GM21529 (cell line): ENCODE data around the gene CREBBP.

Source experiments
- ATAC-seq: cut with Tn5 transposase; IDR thresholded peaks from one replicate; pipeline ENCODE4 v1.9.1; 2021; ENCODE audit not compliant: unreplicated experiment

Gene CREBBP

DNA sequence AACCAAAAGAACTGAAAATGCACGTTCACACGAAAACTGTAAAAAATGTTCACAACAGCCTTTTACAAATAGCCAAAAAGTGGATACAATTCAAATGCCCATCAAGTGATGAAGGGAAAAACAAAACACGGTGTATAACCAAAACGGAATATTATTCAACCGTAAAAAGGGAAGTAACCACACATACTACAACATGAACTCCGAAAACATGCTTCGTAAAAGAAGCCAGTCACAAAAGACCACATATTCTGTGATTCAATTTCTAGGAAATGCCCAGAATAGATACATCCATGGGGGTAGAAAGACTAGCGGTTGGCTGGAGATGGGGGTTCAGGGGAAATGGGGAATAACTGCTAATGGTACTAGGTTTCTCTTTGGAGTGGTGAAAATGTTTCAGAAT is 81.7 kb downstream of the CREBBP start:
- no peak for ATAC-seq

DNA sequence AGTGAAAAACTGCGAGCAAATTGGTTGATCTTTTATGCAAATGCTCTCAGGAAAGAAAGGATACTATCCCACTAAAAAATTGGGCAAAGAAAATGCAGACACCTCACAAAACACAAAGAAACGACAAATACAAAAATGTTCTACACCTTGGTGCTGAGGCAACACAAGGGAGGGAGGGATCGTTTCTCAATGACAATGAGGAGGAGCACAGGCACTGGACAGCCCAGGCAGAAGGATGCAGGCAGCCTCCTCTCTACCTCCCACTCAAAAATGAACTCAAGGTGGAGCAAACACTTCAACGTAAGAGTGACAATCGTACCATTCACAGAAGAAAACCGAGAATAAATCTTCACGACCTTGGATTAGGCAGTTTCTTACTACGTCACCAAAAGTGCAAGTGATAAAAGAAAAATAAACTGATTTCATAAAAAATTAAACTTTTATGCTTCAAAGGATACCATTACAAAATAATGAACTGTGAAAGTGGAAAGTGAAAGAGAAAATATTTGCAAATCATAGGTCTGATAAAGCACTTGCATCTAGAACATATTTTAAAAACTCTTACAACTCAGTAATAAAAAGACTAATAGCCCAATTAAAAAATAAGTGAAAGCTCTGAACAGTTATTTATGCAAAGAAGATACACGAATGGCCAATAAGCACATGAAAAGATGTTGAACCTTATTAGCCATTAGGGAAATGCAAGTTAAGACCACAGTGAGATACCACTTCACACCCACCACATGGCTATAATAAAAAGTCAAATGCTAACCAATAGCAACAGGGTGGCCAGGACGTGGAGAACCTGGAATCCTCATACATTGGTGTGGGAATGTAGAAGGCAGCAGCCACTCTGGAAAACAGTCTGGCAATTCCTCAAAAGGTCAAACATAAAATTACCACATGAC is 82.4 kb downstream of the CREBBP start:
- no peak for ATAC-seq

DNA sequence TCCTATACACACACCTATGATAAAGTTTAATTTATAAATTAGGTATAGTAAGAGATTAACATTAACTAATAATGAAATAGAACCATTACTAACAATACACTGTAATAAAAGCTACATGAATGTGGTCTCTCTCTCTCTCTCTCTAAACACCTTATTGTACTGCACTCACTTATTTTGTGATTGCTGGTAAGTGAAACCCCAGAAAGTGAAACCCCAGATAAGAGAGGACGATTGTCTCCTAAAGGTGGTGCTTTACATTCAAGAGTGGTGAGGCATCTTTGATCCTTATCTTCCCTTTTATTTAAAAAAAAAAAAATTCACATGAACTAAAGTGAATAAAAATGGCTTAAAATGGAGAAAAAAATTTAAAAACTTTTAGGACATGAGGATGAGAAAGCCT is 83.0 kb downstream of the CREBBP start:
- ATAC-seq: no peak

DNA sequence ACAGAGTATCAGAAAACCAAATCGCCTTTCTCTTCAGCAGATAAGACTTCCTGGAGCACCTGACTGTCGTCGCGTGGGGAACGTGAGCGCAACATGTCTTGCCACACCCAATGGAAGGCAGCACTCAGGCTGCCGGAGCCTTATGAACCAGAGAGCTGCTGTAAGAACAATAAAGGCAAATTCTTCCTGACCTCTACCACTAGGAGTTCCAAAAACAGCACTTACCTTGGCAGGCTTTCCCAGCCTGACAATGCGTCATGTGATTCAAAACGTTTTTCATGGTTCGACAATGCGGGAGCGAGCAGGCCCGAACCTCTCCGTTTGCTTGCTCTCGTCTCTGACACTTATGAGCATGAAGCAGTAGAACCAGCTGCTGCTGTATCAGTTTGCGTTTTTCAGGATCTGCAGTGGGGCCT is 87.3 kb downstream of the CREBBP start:
- ATAC-seq: no peak

DNA sequence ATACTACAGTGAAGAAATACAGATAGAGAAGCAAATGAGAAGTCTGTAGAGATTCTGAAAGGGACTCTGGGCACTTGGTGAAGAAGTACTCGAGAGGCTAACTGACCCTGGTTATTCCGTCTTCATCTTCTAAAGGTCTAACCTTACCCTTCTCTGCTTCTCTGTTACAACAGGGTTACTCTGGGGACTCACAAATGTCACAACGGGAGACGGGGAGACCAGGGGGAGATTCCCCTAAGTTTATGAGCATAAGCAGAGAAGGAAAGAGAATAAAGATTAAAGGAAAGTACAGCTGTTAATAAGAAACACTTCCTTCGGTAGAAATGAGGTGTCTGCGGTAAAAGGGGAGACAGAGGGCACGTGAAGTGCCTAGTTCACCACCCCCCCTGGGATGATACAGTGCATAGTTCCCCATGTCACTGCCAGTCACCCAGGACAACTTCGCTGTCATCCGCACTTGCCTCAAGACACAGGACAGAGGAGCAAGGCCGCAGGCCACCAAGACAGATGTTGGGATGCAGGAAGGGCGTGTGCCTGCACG is 88.0 kb downstream of the CREBBP start:
- ATAC-seq: no peak

DNA sequence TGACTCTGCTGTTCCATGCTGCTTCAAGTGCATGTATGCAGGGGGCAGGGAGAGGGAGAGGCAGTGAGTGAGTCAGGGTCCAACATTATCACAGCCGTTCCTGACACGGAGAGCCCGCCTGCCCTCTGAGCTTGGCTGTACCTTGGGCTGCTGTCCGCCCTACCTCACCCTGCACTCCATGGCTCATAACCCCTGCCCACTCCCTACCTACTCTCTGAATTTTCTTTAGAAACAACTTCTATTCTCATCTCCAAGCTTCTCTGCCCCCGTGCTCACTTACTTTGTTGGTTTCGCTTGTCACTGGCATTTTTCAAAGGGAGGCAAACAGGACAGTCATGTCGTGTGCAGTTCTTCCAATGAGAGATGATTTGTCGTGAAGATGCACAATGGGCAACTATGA is 88.8 kb downstream of the CREBBP start:
- no peak for ATAC-seq

DNA sequence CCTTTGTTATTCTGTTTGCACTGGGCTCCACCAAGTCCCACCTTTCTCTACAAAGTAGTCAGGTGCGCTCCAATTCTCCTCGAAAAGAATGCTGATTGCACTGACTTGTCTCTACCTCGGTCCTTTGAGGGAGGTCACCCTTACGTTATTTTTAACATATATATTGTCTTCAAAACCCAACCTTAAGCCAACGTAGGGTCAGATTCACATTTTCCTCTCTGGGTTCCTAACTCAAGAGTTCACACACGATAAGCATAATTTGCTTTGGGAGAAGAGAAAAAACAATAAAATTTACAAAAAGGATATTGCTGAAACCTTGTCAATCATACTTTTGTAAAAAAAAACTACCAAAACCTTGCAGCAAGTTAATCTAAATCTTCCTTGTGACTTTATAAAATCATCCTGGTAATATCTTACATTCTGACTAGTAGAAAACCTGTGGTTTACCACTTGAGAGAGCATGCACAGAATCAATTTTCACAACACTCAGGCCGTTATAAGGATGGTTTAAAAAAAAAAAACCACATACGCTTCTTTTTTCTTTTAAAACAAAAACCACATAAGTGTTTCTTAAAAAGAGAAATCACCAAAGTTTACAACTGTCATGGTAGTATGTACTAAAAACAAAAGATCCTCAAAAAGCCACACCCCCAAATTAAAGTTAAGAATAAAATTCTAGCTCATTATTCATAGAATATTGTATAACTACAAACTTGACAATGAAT is 91.0 kb downstream of the CREBBP start:
- peak; percentile 62 for ATAC-seq

DNA sequence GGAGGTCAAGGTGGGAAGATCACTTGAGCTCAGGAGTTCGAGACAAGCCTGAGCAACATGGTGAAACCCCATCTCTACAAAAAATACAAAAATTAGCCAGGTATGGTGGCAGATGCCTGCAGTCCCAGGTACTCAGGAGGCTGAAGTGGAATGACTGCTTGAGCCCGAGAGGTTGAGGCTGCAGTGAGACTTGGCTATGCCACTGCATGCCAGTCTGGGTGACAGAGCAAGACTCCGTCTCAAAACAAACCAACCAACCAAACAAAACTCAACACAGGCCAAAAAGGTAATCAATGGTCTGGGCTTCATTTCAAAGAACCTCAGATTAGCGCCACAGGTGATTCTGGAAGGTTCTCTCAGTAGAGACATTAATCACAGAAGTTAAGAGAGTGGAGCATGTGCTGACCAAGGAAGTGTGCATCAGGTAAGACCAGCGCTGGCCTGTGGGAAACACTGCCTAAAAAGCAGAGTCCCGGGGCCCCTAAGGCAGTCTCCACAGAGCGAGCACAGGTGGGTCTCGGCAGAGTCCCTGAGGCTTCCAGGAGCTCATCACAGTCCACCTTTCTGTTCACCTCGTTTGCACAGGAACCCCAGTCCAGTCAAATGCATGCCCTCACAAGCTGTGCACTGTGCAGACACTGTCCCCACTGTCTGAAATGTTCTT is 91.7 kb downstream of the CREBBP start:
- ATAC-seq: no peak

DNA sequence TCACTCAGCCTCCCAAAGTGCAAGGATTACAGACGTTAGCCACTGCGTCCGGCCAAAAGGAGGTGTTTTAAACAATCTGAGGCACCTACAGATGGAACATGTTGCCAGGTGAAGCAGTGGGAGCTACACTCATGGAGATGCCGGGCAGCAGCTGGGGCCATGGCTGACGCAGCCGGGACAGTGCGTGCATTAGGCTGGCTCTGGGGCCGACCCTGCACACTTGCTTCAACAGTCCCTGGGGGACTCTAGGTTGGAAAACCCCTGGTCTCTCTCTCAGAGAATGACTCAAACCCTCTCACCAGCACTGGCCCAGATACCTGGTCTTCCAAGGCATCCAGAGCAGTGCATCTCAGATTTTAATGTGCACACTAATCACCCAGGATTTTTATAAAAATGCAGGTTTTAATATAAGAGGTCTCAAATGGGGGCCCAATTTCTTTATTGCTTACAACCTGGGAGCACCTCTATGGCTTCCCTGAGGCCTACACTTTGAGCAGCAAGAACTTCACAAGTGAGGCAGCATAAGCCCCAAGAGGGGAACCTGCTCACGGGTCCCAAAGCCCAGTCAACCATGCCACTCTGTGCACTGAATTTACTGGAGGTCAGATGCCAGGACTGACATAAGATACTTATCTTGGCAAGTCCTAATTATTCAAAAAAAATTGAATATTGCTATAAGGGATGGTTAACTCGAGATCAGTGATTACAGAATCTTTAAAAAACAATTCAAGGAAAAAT is 92.4 kb downstream of the CREBBP start:
- ATAC-seq: peak; percentile 83

DNA sequence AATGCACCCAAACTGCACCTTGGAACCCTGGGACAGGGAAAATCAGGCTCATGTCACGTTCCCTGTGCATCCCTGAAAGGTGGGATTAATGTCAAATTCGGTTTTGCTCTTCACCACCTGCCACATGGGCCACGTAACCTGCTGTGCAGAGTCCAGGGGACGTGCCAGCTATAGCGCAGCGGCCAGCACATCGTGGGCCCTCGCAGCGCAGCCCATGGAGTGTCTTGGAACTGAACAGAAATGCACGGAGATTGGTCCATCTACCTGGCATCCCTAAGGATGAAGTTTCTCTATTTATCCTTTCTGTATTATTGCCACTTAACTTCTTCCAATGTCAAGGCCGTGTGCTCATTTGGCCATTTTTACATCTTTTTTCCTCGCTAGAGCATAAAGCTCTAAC is 95.1 kb downstream of the CREBBP start:
- no peak for ATAC-seq

DNA sequence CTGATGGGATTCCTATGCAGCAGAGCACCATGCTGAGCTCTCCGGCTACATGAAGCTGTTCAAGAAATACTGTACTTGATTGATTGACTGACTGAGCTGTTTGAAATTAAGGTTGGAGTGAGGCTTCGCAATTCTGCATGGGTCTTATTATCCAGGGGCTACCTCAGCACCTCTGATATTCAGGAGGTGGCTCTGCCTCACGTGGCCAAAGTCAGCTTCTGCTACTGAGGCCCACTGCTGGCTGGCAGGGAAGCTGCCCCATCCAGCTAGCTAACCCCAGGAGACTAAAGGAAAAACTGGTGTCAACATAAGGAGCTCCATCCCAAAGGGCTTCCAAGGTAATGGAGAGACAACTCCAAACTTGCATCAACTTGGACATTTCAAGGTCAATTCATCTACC is 97.0 kb downstream of the CREBBP start:
- no peak for ATAC-seq

DNA sequence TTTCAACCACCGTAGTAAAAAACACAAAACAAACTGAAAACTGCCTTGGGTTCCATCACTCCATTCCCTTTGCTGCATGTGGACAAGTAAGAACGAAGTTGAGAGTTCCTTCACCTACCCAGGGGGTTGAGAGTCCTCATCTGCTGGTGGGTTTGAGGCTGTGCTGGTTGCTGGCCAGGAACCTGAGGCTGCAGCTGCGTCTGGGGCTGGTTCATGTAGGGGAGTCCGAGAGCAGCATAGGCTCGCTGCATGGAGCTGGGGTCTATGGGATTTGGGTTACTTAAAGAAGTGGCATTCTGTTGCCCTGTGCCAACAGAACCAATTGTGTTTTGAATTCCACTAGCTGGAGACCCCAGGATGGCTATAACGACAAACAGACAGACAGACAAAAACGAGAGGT is 97.9 kb downstream of the CREBBP start:
- no peak for ATAC-seq

DNA sequence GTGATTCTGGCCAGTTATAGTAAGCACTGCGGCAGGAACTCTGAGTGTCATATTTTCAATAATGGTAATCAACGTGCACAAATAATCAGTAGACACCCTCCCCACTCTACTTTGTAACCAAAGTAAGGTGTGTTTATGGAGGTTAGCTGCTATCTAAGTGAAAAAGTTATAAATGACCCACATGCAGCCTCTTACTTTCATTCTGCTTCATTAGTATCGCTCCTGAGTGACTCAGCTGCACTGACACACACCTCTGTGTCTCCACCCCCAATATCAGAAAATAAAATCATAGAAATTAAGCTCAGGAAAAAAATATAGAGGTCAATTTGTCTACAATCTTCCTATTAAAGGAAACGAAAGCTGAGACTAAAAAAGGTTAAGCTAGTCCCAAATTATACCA is 99.1 kb downstream of the CREBBP start:
- ATAC-seq: no peak

DNA sequence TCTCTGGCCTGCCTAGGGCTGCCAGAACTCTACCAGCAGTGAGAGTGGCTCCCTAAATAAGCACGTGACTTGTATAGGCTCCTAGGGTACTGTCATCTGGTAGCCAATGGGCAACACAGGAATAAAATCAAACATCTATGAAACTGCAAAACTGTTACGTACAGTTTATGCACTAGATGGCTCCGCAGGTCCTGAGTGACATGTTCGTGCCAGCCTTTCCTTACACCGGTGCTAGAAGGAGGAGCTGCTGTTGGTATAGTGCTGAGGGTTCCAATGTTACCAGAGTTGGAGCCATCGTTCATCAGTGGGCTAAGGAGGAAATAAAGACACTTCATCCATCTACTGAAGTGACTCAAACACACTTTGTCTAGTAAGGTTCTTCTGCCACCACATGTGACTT is 99.9 kb downstream of the CREBBP start:
- ATAC-seq: no peak

DNA sequence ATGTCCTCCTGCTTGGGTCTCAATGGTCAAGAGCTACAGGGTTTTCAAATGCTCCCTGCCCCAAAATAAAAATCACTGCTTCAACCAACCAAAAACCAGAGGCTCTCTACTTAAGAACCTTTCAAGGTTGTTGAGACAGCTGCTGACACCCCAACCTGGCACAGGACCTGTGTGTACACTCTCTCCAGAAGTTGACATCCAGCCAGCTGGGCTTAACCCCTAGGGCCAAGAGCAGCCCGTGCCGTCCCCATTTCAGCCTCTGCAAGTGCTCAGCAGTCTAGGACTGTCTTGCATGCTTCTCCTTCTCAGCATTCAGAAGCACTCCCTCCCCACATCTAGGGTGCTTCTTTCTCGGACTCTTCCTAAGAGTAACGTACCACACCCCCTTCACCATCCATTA is 104.2 kb downstream of the CREBBP start:
- no peak for ATAC-seq

DNA sequence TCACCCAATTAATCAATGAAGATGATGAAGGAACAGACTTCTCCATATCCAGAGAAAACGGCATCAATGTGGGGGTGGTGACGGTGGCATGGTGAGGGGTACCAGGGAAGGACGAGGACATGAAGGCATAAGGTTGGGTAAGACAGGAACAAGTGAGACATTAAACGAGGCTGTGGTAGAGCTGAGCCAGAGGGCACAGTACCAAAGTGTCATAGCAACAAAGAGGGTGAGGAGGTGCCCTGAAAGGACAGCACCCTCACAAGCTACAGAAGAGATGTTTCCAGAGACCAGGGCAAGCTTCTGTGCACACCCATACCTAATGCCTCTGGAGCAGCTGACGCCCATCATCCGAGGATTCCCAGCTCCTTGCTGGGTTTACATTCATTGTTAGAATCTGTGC is 105.7 kb downstream of the CREBBP start:
- ATAC-seq: no peak

DNA sequence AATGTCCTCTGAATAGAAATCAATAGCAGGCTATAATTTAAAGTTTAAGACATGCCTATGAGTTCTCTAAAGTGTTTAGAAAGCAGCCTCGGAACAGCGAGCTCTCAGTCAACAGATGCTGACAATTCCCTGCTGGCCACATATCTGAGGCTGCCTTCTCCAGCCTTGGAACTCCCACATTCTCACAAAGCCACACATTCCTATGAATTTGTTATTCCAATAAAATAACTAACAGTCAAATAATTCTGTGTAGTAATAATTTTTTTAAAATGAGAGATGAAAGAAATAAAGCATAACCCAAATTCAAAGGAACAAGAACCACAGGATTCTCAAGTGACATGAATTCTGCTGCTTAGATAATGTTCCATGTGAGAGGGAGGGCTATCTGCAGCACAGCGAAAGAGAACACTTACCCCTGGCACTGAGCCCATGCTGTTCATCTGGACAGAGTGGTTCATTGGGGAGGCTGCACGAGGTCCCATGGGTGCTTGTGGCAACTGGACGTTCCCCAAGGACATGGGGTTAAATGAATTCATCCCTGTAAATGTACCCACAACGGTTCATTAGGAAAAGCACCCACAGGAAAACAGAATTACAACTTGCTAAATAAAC is 106.3 kb downstream of the CREBBP start:
- no peak for ATAC-seq

DNA sequence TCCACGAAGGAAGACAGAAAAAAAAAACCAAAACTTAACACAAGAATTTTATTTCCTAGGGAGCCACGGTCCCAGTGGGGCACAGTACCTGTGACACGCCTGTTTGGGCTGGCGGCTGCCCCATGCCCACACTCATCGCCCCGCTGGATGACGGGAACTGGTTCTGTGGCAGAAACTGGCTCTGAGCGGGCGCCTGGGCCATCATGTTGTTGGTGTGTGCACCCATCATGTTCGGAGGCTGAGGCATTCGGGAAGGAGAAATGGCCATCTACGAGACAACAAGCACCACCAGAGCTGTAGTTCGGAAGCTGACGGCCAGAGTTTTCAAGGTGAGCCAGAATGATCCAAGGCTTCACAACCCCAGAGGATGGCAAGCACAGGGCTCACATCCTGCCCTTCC is 106.8 kb downstream of the CREBBP start:
- no peak for ATAC-seq

DNA sequence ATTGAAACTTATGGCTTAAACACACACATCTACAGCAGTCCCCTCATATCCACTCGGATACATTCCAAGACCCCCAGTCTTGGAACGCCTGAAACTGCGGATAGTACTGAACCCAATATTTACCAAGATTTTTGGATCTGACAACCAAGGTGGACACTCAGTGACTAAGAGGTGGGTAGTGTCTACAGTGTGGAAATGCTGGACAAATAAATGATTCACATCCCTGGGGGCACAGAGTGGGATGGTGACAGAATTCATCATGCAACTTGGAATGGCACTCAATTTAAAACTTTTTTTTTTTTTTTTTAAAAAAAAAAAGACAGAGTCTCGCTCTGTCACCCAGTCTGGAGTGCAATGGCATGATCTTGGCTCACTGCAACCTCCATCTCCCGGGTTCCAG is 109.0 kb downstream of the CREBBP start:
- ATAC-seq: no peak

DNA sequence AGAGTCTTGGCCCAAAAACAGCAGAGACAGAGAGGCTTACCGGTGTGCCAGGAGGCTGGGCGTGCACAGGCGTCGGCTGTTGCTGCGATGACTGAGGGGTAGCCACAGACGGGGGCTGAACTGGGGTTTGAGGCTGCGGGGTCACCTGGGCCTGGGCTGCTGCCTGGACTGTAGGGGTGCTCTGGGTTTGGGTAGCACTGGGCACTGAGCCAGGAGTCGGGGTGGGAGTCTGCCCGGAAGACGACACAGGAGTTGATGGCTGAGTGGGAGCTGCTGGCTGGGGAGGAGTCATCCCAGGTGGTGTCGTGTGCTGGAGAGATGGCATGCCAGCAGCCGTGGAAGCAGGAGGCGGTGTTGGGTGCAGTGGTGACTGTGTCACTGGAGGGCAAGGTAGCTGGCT is 110.0 kb downstream of the CREBBP start:
- no peak for ATAC-seq

DNA sequence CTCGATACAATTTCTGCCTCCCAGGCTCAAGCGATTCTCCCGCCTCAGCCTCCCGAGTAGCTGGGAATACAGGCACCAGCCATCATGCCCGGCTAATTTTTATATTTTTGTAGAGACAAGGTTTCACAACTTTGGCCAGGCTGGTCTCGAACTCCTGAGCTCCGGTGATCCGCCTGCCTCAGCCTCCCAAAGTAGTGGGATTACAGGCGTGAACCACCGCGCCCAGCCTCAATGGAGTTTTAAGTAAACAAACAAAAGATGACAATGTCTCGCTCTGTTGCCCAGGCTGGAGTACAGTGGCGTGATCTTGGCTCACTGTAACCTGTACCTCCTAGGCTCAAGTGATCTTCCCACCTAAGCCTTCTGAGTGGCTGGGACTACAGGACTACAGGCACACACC is 110.6 kb downstream of the CREBBP start:
- ATAC-seq: no peak
